Dermis blood vessel endothelial cell (primary cell): ENCODE data around the gene GPR32. TPM values are rescaled to one million over a fixed set of nuclear protein-coding genes. Genes with fewer than 3 reads are reported as not detected.

ENCODE experiments used
- DNase-seq: peaks from one replicate; pipeline ENCODE4 v3.0.0; 2010
- total RNA-seq: library from RNA; depleted of rRNA; stranded (reverse); fragments of >200 nt; gene quantifications from 2 replicates; pipeline ENCODE4 v1.2.3, GENCODE V29; 2014

GPR32 gene
- total RNA-seq, 1 donor from 2014 or later, result not detected

GRCh38 chr19:50784710-50785109, 14.4 kb downstream of the GPR32 start:
- DNase-seq, result no peak

- DNase-seq, result no peak
Measured at GRCh38 chr19:50785329-50785728, 15.1 kb downstream of the GPR32 start.

- DNase-seq, result no peak
Measured at GRCh38 chr19:50790396-50790795, 20.1 kb downstream of the GPR32 start, which contains the start of gene ACP4. Gene ACP4 (plus strand): TSS chr19:50790415. CDS start chr19:50790415, 0 bp downstream.

DNA sequence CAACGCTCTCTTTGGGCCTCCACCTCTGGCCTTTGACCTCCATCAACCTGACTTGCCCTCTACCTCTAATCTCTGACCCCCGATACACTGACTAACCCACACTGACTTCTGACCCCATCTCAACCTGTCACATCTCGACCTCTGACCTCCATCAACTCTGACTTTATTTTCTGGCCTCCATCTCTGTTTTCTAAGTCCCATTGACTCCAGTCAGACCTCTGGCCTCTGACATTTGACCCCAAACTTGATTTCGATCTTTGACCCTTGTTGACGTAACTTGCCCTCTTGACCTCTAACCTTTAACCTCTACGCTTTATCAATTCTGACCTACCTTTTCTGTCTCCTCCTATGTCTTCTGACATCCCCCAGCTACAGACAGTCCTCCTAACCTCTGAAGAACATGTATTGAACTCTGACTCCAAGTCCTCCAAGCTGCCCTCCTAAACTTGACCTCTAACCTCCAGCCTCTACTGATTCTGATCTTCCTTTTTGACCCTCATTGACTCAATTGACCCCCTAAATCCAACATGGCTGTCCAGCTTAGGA, 20.7 kb downstream of the GPR32 start:
- DNase-seq, result no peak

- no peak for DNase-seq
Measured at GRCh38 chr19:50791594-50792271, 21.5 kb downstream of the GPR32 start.

DNA sequence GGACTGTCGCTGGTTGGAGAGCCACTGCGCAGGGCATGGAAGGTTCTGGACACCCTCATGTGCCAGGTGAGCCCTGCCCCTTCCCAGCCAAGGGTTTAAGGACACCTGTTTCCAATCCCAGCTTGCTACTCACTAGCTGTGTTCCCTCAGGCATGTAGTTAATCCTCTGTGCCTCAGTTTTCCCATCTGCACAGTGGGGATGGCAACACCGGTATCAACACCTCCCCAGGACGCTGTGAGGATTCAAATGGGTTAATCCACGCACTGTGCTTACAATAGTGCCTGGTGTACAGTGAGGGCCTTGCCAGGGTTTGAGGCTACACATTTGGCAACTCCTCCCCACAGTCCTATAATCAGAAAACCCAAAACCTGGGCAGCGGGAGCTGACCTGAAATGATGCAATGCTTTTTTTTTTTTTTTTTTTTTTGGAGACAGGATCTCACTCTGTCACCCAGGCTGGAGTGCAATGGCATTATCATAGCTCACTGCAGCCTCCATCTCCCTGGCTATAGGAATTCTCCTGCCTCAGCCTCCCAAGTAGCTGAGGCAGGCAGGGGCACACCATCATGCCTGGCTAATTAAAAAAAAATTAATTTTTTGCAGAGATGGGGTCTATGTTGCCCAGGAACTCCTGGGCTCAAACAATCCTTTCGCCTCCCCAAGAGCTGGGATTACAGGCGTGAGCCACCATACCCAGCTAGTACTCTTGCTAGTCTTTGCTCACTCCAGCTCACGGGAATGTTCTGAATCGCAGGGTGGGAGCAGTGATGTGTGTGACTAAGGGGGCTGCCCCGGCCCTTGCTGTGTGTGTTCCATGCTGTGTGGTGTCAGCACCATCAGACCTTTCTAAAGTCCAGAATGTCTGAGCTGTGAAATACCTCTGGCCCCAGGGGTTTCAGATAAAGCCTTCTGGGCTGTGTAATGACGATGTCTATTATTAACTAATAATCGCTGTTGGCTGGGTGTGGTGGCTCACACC, 22.3 kb downstream of the GPR32 start:
- DNase-seq, result no peak

DNA sequence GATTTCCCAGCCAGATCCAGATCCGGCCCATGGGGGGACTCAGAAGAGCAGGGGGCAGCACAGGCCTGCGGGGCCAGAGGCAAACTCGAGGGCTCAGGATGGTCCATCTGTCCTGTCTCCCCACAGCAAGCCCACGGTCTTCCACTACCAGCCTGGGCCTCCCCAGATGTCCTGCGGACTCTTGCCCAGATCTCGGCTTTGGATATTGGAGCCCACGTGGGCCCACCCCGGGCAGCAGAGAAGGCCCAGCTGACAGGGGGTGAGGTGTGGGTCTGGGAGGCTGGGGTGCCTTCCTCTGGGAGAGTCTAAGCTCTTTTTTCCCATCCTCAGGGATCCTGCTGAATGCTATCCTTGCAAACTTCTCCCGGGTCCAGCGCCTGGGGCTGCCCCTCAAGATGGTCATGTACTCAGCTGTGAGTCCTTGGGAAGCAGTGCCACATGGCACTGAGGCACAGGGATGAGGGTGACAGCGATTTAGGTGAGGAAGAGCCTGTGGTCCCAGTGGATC, 23.3 kb downstream of the GPR32 start:
- no peak for DNase-seq

DNA sequence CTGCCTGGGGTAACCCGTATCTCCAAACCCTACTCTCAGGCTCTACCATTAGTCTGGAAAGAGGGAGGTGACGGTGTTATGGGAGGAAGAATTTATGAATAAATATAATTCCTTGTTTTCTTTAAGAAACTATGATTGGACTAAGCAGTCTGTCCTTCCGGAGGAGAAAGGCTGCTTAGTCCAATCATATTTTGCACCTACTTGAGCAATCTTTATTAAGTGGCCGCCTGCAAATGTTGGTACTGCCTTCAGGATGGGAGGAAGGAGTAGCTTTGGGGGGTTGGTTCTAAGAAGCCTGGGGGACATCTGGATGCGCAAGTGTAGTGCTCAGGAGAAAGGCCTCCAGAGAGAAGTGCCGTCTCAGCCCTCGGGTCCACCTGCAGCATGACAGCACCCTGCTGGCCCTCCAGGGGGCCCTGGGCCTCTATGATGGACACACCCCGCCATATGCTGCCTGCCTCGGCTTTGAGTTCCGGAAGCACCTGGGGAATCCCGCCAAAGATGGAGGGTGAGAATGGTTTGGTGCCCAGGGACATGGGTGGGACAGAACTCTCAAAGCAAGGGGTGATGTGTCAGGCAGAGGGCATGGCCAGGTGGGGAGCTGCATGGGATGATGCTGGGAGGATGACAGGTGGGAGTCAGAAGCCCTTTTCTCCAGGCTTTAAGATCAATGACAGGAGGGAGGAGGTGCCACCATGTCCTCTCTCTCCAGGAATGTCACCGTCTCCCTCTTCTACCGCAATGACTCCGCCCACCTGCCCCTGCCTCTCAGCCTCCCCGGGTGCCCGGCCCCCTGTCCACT, 24.0 kb downstream of the GPR32 start:
- no peak for DNase-seq

GRCh38 chr19:50794876-50795663, 24.8 kb downstream of the GPR32 start:
- peak; percentile 19 for DNase-seq

DNA sequence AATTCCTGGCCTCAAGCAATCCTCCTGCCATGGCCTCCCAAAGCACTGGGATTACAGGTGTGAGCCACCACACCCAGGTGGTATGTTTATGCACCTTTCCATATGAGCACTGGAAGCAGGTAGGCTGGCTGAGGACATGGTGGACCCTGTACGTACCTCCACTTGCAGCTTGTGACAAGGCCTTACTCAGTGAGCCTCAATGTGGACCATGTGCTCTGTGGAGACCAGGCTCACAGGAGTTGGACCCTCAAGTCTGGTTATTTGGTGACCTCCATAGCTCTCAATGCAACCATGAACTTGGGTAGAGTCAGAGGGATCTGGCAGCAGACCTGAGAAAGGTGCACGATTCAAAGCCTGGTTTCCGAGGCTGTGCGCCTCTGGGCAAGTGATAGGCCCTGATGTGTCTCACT, 25.4 kb downstream of the GPR32 start:
- DNase-seq, result no peak

DNA sequence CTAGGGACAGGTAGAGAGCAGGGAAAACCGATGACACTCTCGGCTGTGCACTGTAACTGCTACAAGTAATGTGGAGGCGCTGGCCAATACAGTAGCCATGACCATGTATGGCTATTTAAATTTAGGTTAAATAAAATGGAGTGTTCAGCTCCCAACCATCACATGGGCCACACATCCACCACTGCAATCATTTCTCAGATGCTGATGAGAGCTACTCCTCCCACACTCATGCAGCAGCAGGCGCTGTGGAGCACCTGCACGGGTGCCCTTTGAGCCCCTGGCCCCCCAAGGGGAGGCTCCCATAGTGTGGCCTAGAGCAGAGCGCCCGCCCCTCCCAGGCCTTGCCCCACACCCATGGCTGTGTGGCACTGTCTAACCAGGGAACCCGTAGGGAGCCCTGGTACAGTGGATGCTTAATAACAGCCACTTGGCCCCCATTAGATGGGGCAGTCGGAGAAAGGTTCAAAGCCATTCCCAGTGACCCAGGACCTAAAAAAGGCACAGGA, 25.9 kb downstream of the GPR32 start:
- DNase-seq, result no peak

DNA sequence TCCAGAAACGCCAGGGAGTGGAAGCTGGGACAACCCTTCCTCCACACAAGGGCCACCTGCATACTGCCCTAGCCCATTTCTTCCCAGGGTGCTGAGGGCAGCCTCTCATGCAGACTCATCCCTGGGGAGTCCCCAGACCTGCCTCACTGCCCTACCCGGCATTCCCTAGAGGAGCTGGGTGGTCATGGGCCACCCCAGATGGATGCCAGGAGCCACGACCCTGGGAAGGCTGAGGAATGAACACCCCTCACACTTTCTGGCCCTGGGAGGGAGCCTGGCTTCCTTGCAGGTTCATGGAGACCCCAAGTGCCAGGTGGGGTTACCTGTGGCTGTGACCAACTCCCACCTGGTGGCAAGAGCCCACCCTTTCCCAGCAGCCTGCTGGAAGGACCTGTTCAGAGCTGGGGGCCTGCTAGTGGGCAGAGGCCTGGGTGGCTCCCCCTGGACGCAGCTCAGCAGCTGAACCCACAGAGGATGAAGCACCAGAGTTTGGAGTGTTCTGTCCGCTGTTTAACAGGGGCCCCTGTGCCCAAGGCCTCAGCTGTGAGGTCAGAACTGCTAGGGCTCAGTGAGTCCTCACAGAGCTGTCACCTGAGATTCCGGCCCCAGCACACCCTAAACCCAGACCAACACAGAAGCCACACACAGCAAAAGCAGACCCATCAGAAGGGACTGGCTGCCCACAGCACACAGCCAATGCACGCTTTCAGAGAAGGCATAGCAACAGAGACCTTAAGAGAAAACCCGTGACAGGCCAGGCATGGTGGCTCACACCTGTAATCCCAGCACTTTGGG, 26.6 kb downstream of the GPR32 start:
- no peak for DNase-seq

DNA sequence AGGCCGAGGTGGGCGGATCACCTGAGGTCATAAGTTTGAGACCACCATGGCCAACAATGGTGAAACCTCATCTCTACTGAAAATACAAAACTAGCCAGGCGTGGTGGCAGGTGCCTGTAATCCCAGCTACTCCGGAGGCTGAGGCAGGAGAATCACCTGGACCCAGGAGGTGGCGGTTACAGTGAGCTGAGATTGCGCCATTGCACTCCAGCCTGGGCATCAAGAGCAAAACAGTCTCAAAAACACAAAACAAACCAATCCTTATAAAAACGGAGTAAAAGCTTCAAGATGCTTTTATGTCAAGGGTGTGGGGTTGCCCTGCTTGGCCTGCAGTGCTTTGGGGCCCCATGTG, 27.1 kb downstream of the GPR32 start:
- DNase-seq, result no peak

DNA sequence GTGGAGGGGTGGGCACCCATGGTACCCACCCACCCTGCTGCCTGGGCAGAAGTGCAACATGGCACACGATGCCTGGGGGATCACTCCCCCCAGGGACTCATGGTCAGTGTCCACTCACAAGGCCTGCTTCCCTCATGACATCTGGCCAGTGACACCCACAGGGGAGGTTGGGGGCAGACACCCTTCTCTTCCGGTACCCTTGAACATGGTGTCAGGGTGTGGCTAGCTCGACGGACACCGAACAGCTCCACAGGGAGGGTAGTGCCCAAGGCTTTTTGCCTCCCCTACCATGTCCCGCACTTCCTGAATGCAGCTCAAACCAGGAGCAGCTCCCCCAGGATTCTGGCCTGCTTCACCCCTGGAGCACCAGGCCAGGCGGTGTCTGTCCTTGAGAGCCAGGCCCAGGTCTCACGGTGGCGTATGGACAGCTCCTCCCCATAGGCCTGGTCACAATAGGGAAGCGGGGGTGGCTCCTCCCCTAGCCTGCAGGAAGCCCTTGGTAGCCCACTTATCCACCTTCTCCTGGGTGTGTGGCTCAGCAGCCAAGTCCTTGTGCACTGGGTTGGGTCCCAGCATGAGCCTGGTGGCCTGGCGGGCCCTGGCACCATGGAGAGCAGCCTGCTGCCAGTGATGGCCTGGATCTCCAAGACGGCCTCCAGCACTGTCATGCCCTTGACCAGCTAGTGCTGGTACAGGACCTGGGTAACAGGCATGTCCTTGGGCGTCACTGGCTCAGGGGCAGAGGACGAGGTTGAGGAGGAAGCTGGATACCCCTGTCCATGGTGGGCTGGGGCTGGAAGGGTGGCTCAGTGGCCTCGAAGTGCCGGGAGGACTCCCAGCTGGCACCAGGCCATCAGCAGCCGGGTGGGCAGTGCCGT, 27.8 kb downstream of the GPR32 start:
- no peak for DNase-seq

GRCh38 chr19:50798659-50799546, 28.6 kb downstream of the GPR32 start:
- DNase-seq, result no peak

DNA sequence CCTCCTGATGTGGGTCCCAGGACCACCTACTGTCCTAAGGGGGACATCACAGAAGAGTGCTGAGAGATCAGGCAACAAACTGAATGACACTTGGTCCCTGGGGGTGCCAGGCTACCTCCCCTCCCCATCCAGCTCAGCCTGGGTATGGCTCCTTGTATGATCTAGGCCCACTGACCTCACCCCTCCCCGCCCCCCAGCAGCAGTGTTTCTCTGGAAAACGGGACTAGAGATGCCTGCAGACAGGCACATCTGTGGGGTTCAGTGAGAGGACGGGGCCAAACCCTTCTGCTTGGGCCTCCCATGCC, 29.2 kb downstream of the GPR32 start:
- DNase-seq, result no peak

DNA sequence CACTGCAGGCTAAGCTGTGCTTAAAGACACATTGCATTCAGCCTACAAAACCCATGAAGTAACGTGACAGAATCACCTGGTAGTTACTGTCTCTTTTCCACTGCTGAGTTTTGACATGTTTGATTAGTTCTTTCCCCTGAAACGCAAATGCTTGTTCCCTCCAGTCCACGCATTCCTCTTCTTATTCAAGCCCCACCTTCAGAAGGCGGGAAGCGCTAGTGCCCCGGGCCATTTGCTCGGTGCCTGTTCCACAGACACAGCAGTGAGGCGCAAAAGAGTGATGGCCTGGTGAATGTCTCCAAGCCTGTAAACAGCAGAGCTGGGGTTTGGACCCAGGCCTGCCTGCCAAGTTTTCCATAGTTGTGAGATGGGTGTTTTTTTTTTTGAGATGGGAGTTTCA, 30.8 kb downstream of the GPR32 start:
- no peak for DNase-seq

- peak; percentile 39 for DNase-seq
Measured at GRCh38 chr19:50803633-50804419, 33.6 kb downstream of the GPR32 start.
